ENCODE measurements around the gene ATP1B2.

The ATP1B2 gene

GRCh38 chr17:7685533-7686221 lies 35.0 kb downstream of the ATP1B2 start:
- H3K36me3 ChIP-seq (ENCODE audit: insufficient read depth, low read length): peaks cover 6% of the 10 kb centered on the region; the same call in 1 of the 2 replicates
- peak overlapping the region; percentile 98 for H3K27ac ChIP-seq (ENCODE audit: low read depth, low read length)
- no peaks in the 10 kb centered on the region for H3K27me3 ChIP-seq (ENCODE audit: insufficient read depth, low read length)
- H3K79me2 ChIP-seq (ENCODE audit: control insufficient read depth, insufficient read depth, low read length, unreplicated experiment): peaks cover 56% of the 10 kb centered on the region
- peak overlapping the region; percentile 44 for H2AFZ ChIP-seq (ENCODE audit: low read length, unreplicated experiment)
- peaks cover 18% of the 10 kb centered on the region for H3K4me1 ChIP-seq (ENCODE audit: control insufficient read depth, insufficient read depth, low read length, unreplicated experiment)
- peak overlapping the region; percentile 90 for H3K4me3 ChIP-seq (ENCODE audit: low read depth, low read length)

GRCh38 chr17:7686222-7687071 lies 35.7 kb downstream of the ATP1B2 start:
- H3K27me3 ChIP-seq (ENCODE audit: insufficient read depth, low read length): no peaks in the 10 kb centered on the region
- H3K36me3 ChIP-seq (ENCODE audit: insufficient read depth, low read length): peaks cover 6% of the 10 kb centered on the region; the same call in 1 of the 2 replicates
- peak overlapping the region; percentile 90 for H3K4me3 ChIP-seq (ENCODE audit: low read depth, low read length)
- peak overlapping the region; percentile 98 for H3K27ac ChIP-seq (ENCODE audit: low read depth, low read length)
- H3K79me2 ChIP-seq (ENCODE audit: control insufficient read depth, insufficient read depth, low read length, unreplicated experiment): peaks cover 56% of the 10 kb centered on the region
- H2AFZ ChIP-seq (ENCODE audit: low read length, unreplicated experiment): peak overlapping the region; percentile 41
- H3K4me1 ChIP-seq (ENCODE audit: control insufficient read depth, insufficient read depth, low read length, unreplicated experiment): peaks cover 18% of the 10 kb centered on the region

- Histone ChIP-seq H2AFZ (ENCODE audit: low read length, unreplicated experiment) (peak within 1 kb of the TSS; percentile 87), H3K4me1 (ENCODE audit: control insufficient read depth, insufficient read depth, low read length, unreplicated experiment) (peaks cover 18% of the 10 kb centered on the region), H3K27ac (ENCODE audit: low read depth, low read length) (peak within 1 kb of the TSS; percentile 98), H3K4me3 (ENCODE audit: low read depth, low read length) (peak within 1 kb of the TSS; percentile 90), H3K36me3 (ENCODE audit: insufficient read depth, low read length) (peaks cover 6% of the 10 kb centered on the region; the same call in 1 of the 2 replicates), H3K27me3 (ENCODE audit: insufficient read depth, low read length) (no peaks in the 10 kb centered on the region), H3K79me2 (ENCODE audit: control insufficient read depth, insufficient read depth, low read length, unreplicated experiment) (peaks cover 55% of the 10 kb centered on the region)
Measured at GRCh38 chr17:7687072-7687907, 36.6 kb downstream of the ATP1B2 start, which contains the start of gene TP53. TSS of gene TP53 (minus strand) at chr17:7687490. CDS start at chr17:7676594, 10,896 bp downstream.

- peak within 1 kb of the TSS; percentile 90 for H3K4me3 ChIP-seq (ENCODE audit: low read depth, low read length)
- H3K79me2 ChIP-seq (ENCODE audit: control insufficient read depth, insufficient read depth, low read length, unreplicated experiment): peaks cover 50% of the 10 kb centered on the region
- H3K27ac ChIP-seq (ENCODE audit: low read depth, low read length): peak within 1 kb of the TSS; percentile 98
- H3K4me1 ChIP-seq (ENCODE audit: control insufficient read depth, insufficient read depth, low read length, unreplicated experiment): peaks cover 18% of the 10 kb centered on the region
- H3K27me3 ChIP-seq (ENCODE audit: insufficient read depth, low read length): no peaks in the 10 kb centered on the region
- peaks cover 6% of the 10 kb centered on the region; the same call in 1 of the 2 replicates for H3K36me3 ChIP-seq (ENCODE audit: insufficient read depth, low read length)
- H2AFZ ChIP-seq (ENCODE audit: low read length, unreplicated experiment): peak within 1 kb of the TSS; percentile 87
Measured at GRCh38 chr17:7687908-7688807, 37.4 kb downstream of the ATP1B2 start, which contains the start of gene WRAP53. TSS of gene WRAP53 (plus strand) at chr17:7688477. CDS start at chr17:7688649, 172 bp downstream.

GRCh38 chr17:7688808-7689316 lies 38.1 kb downstream of the ATP1B2 start:
- H3K79me2 ChIP-seq (ENCODE audit: control insufficient read depth, insufficient read depth, low read length, unreplicated experiment): peaks cover 43% of the 10 kb centered on the region
- no peaks in the 10 kb centered on the region for H3K27me3 ChIP-seq (ENCODE audit: insufficient read depth, low read length)
- peaks cover 6% of the 10 kb centered on the region; the same call in 1 of the 2 replicates for H3K36me3 ChIP-seq (ENCODE audit: insufficient read depth, low read length)
- H3K27ac ChIP-seq (ENCODE audit: low read depth, low read length): peak overlapping the region; percentile 11; the same call in 1 of the 2 replicates
- H3K4me3 ChIP-seq (ENCODE audit: low read depth, low read length): peak overlapping the region; percentile 85
- peak overlapping the region; percentile 58 for H2AFZ ChIP-seq (ENCODE audit: low read length, unreplicated experiment)
- peaks cover 18% of the 10 kb centered on the region for H3K4me1 ChIP-seq (ENCODE audit: control insufficient read depth, insufficient read depth, low read length, unreplicated experiment)

GRCh38 chr17:7695586-7695985 lies 44.9 kb downstream of the ATP1B2 start:
- H3K4me3 ChIP-seq (ENCODE audit: low read depth, low read length): no peak overlapping the region
- no peaks in the 10 kb centered on the region for H3K79me2 ChIP-seq (ENCODE audit: control insufficient read depth, insufficient read depth, low read length, unreplicated experiment)
- H3K27me3 ChIP-seq (ENCODE audit: insufficient read depth, low read length): no peaks in the 10 kb centered on the region
- H3K36me3 ChIP-seq (ENCODE audit: insufficient read depth, low read length): peaks cover under 1% of the 10 kb centered on the region; the same call in 1 of the 2 replicates
- no peak overlapping the region for H3K27ac ChIP-seq (ENCODE audit: low read depth, low read length)
- no peaks in the 10 kb centered on the region for H3K4me1 ChIP-seq (ENCODE audit: control insufficient read depth, insufficient read depth, low read length, unreplicated experiment)
- H2AFZ ChIP-seq (ENCODE audit: low read length, unreplicated experiment): no peak overlapping the region

- Histone ChIP-seq H3K4me1 (ENCODE audit: control insufficient read depth, insufficient read depth, low read length, unreplicated experiment) (no peaks in the 10 kb centered on the region), H3K27ac (ENCODE audit: low read depth, low read length) (no peak overlapping the region), H3K79me2 (ENCODE audit: control insufficient read depth, insufficient read depth, low read length, unreplicated experiment) (no peaks in the 10 kb centered on the region), H3K36me3 (ENCODE audit: insufficient read depth, low read length) (no peaks in the 10 kb centered on the region), H3K27me3 (ENCODE audit: insufficient read depth, low read length) (no peaks in the 10 kb centered on the region), H3K4me3 (ENCODE audit: low read depth, low read length) (no peak overlapping the region), H2AFZ (ENCODE audit: low read length, unreplicated experiment) (no peak overlapping the region)
Measured at GRCh38 chr17:7697828-7698588, 47.3 kb downstream of the ATP1B2 start.

- Histone ChIP-seq H3K4me3 (ENCODE audit: low read depth, low read length) (no peak overlapping the region), H3K27me3 (ENCODE audit: insufficient read depth, low read length) (peaks cover 15% of the 10 kb centered on the region), H2AFZ (ENCODE audit: low read length, unreplicated experiment) (no peak overlapping the region), H3K79me2 (ENCODE audit: control insufficient read depth, insufficient read depth, low read length, unreplicated experiment) (no peaks in the 10 kb centered on the region), H3K36me3 (ENCODE audit: insufficient read depth, low read length) (no peaks in the 10 kb centered on the region), H3K27ac (ENCODE audit: low read depth, low read length) (no peak overlapping the region), H3K4me1 (ENCODE audit: control insufficient read depth, insufficient read depth, low read length, unreplicated experiment) (no peaks in the 10 kb centered on the region)
Measured at GRCh38 chr17:7700510-7700909, 49.8 kb downstream of the ATP1B2 start.

GRCh38 chr17:7701681-7702080 lies 51.0 kb downstream of the ATP1B2 start:
- Histone ChIP-seq H3K4me3 (ENCODE audit: low read depth, low read length) (no peak overlapping the region), H3K27me3 (ENCODE audit: insufficient read depth, low read length) (peaks cover 27% of the 10 kb centered on the region), H3K79me2 (ENCODE audit: control insufficient read depth, insufficient read depth, low read length, unreplicated experiment) (no peaks in the 10 kb centered on the region), H2AFZ (ENCODE audit: low read length, unreplicated experiment) (no peak overlapping the region), H3K36me3 (ENCODE audit: insufficient read depth, low read length) (no peaks in the 10 kb centered on the region), H3K27ac (ENCODE audit: low read depth, low read length) (no peak overlapping the region), H3K4me1 (ENCODE audit: control insufficient read depth, insufficient read depth, low read length, unreplicated experiment) (no peaks in the 10 kb centered on the region)

All from ACC112 (cell line).